Gastroesophageal sphincter (tissue), 3 donors: Measurements from ENCODE around the gene SRRM5.

ENCODE experiments used
- CTCF ChIP-seq, 4 experiments: fragments of 200-600 bp in 2 of 4; fragments of 450-650 bp in 2 of 4; sonication (generic) in 1 of 4; IDR thresholded peaks; one replicate each; pipeline ENCODE4 v1.5.1; 2017 to 2019; ENCODE audit warnings: antibody characterized with exemption in 4 of 4, mild to moderate bottlenecking in 2 of 4, moderate library complexity in 2 of 4
- POLR2A ChIP-seq, 2 donors: fragments of 450-650 bp; IDR thresholded peaks; one replicate each; pipeline ENCODE4 v1.6.1; 2017; ENCODE audit warnings: antibody characterized with exemption in 2 of 2, mild to moderate bottlenecking in 2 of 2, moderate library complexity in 1 of 2
- POLR2AphosphoS5 ChIP-seq: sonication (generic); formaldehyde crosslinking; IDR thresholded peaks from one replicate; pipeline ENCODE4 v1.6.1; 2017; ENCODE audit warnings: antibody characterized with exemption

- TF ChIP-seq CTCF (IDR thresholded peaks at IDR 0.05) = no peak
- no peak for TF ChIP-seq POLR2AphosphoS5
- no peak for TF ChIP-seq POLR2A (IDR thresholded peaks at IDR 0.05)
These were observed 13.0 kb downstream of the SRRM5 start for GRCh38 chr19:43624933-43625332.
